ENCODE measurements around the gene ANXA6.

ANXA6 gene

GRCh38 chr5:151191661-151192060 is 34.1 kb upstream of the ANXA6 start:
- POLR2A ChIA-PET, result no interaction called here

More at GRCh38 chr5:151191661-151192060, 34.1 kb upstream of the ANXA6 start:
- Histone ChIP-seq H3K36me3 (ENCODE audit: control insufficient read depth in 2 of 2, insufficient read depth in 1 of 2, low read length in 2 of 2) (peaks cover 0 to 2% of the 10 kb centered on the region in 2 experiments; a peak in 1 of 3 replicates), H3K4me3 (ENCODE audit: low read depth, low read length) (no peak overlapping the region), H3K4me1 (ENCODE audit: control insufficient read depth, insufficient read depth, low read length) (no peaks in the 10 kb centered on the region), H3K9me3 (ENCODE audit: control insufficient read depth, insufficient read depth, low read depth, low read length) (no peaks in the 10 kb centered on the region), H3K27ac (ENCODE audit: extremely low read depth, low read depth, low read length) (no peak overlapping the region)
- CTCF ChIA-PET, result no interaction called here
- TF ChIP-seq, protein P1, sequence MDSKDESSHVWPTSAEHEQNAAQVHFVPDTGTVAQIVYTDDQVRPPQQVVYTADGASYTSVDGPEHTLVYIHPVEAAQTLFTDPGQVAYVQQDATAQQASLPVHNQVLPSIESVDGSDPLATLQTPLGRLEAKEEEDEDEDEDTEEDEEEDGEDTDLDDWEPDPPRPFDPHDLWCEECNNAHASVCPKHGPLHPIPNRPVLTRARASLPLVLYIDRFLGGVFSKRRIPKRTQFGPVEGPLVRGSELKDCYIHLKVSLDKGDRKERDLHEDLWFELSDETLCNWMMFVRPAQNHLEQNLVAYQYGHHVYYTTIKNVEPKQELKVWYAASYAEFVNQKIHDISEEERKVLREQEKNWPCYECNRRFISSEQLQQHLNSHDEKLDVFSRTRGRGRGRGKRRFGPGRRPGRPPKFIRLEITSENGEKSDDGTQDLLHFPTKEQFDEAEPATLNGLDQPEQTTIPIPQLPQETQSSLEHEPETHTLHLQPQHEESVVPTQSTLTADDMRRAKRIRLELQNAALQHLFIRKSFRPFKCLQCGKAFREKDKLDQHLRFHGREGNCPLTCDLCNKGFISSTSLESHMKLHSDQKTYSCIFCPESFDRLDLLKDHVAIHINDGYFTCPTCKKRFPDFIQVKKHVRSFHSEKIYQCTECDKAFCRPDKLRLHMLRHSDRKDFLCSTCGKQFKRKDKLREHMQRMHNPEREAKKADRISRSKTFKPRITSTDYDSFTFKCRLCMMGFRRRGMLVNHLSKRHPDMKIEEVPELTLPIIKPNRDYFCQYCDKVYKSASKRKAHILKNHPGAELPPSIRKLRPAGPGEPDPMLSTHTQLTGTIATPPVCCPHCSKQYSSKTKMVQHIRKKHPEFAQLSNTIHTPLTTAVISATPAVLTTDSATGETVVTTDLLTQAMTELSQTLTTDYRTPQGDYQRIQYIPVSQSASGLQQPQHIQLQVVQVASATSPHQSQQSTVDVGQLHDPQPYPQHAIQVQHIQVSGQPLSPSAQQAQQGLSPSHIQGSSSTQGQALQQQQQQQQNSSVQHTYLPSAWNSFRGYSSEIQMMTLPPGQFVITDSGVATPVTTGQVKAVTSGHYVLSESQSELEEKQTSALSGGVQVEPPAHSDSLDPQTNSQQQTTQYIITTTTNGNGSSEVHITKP (tag by site-specific recombination; IDR thresholded peaks at IDR 0.05), result no peak
- TF ChIP-seq ZNF513 (tag by site-specific recombination; IDR thresholded peaks at IDR 0.05) (no peak), ZNF585B (tag by site-specific recombination; IDR thresholded peaks at IDR 0.05) (no peak), ZNF747 (tag by site-specific recombination; IDR thresholded peaks at IDR 0.05) (no peak), ZNF2 (tag by site-specific recombination; IDR thresholded peaks at IDR 0.05) (no peak), ZNF555 (tag by site-specific recombination; conservative IDR thresholded peaks at IDR 0.05) (no peak), ZNF112 (tag by site-specific recombination; IDR thresholded peaks at IDR 0.05) (no peak), ZNF394 (tag by site-specific recombination; IDR thresholded peaks at IDR 0.05; ENCODE audit: borderline replicate concordance) (no peak), ZNF211 (tag by site-specific recombination; IDR thresholded peaks at IDR 0.05; ENCODE audit: low read depth) (no peak), SETDB1 (IDR thresholded peaks at IDR 0.05; ENCODE audit: insufficient read length, low read length) (no peak), ZNF350 (tag by site-specific recombination; IDR thresholded peaks at IDR 0.05) (no peak), SALL2 (tag by site-specific recombination; IDR thresholded peaks at IDR 0.05; ENCODE audit: borderline replicate concordance) (no peak), OVOL3 (tag by site-specific recombination; IDR thresholded peaks at IDR 0.05) (no peak), ZNF792 (tag by site-specific recombination; IDR thresholded peaks at IDR 0.05) (no peak), ZFP69B (tag by site-specific recombination; IDR thresholded peaks at IDR 0.05) (no peak), ZNF488 (tag by site-specific recombination; IDR thresholded peaks at IDR 0.05) (no peak), ZNF785 (tag by site-specific recombination; IDR thresholded peaks at IDR 0.05) (no peak)
- TF ChIP-seq, protein P2, sequence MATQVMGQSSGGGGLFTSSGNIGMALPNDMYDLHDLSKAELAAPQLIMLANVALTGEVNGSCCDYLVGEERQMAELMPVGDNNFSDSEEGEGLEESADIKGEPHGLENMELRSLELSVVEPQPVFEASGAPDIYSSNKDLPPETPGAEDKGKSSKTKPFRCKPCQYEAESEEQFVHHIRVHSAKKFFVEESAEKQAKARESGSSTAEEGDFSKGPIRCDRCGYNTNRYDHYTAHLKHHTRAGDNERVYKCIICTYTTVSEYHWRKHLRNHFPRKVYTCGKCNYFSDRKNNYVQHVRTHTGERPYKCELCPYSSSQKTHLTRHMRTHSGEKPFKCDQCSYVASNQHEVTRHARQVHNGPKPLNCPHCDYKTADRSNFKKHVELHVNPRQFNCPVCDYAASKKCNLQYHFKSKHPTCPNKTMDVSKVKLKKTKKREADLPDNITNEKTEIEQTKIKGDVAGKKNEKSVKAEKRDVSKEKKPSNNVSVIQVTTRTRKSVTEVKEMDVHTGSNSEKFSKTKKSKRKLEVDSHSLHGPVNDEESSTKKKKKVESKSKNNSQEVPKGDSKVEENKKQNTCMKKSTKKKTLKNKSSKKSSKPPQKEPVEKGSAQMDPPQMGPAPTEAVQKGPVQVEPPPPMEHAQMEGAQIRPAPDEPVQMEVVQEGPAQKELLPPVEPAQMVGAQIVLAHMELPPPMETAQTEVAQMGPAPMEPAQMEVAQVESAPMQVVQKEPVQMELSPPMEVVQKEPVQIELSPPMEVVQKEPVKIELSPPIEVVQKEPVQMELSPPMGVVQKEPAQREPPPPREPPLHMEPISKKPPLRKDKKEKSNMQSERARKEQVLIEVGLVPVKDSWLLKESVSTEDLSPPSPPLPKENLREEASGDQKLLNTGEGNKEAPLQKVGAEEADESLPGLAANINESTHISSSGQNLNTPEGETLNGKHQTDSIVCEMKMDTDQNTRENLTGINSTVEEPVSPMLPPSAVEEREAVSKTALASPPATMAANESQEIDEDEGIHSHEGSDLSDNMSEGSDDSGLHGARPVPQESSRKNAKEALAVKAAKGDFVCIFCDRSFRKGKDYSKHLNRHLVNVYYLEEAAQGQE (tag by site-specific recombination; IDR thresholded peaks at IDR 0.05), result no peak
- TF ChIP-seq, protein P3, sequence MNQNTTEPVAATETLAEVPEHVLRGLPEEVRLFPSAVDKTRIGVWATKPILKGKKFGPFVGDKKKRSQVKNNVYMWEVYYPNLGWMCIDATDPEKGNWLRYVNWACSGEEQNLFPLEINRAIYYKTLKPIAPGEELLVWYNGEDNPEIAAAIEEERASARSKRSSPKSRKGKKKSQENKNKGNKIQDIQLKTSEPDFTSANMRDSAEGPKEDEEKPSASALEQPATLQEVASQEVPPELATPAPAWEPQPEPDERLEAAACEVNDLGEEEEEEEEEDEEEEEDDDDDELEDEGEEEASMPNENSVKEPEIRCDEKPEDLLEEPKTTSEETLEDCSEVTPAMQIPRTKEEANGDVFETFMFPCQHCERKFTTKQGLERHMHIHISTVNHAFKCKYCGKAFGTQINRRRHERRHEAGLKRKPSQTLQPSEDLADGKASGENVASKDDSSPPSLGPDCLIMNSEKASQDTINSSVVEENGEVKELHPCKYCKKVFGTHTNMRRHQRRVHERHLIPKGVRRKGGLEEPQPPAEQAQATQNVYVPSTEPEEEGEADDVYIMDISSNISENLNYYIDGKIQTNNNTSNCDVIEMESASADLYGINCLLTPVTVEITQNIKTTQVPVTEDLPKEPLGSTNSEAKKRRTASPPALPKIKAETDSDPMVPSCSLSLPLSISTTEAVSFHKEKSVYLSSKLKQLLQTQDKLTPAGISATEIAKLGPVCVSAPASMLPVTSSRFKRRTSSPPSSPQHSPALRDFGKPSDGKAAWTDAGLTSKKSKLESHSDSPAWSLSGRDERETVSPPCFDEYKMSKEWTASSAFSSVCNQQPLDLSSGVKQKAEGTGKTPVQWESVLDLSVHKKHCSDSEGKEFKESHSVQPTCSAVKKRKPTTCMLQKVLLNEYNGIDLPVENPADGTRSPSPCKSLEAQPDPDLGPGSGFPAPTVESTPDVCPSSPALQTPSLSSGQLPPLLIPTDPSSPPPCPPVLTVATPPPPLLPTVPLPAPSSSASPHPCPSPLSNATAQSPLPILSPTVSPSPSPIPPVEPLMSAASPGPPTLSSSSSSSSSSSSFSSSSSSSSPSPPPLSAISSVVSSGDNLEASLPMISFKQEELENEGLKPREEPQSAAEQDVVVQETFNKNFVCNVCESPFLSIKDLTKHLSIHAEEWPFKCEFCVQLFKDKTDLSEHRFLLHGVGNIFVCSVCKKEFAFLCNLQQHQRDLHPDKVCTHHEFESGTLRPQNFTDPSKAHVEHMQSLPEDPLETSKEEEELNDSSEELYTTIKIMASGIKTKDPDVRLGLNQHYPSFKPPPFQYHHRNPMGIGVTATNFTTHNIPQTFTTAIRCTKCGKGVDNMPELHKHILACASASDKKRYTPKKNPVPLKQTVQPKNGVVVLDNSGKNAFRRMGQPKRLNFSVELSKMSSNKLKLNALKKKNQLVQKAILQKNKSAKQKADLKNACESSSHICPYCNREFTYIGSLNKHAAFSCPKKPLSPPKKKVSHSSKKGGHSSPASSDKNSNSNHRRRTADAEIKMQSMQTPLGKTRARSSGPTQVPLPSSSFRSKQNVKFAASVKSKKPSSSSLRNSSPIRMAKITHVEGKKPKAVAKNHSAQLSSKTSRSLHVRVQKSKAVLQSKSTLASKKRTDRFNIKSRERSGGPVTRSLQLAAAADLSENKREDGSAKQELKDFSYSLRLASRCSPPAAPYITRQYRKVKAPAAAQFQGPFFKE (tag by site-specific recombination; IDR thresholded peaks at IDR 0.05; ENCODE audit: borderline replicate concordance), result no peak
- TF ChIP-seq, protein P4, sequence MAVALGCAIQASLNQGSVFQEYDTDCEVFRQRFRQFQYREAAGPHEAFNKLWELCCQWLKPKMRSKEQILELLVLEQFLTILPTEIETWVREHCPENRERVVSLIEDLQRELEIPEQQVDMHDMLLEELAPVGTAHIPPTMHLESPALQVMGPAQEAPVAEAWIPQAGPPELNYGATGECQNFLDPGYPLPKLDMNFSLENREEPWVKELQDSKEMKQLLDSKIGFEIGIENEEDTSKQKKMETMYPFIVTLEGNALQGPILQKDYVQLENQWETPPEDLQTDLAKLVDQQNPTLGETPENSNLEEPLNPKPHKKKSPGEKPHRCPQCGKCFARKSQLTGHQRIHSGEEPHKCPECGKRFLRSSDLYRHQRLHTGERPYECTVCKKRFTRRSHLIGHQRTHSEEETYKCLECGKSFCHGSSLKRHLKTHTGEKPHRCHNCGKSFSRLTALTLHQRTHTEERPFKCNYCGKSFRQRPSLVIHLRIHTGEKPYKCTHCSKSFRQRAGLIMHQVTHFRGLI (tag by site-specific recombination; IDR thresholded peaks at IDR 0.05), result no peak

All from HEK293 (cell line).